ENCODE data around the gene GPR119.
"Not testable (repeated sequence)": the region's sequence is repeated elsewhere in the genome, so short reads cannot be mapped to it uniquely, and the experiment has no call there.

Gene GPR119

DNA sequence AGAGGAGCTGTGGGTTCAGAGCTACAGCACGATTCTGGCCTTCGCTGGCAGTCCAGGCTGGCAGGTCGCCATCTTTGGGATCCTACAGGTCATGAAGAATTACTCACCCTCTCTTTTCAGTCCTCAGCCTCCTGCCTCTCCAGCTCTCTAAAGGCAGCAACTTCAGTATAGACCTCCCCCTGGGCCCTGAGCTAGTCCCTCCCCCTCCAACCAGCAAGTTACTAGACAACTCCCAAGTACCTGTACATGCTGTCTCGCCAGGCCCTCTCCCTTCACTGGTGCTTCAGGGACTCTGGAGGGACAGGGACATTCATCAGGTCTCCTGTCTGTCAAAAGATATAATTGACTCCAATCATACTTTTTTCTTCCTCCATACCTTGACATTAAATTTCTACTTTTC, at the start of gene GPR119:
Gene GPR119, minus strand, starts transcription at position 155 of the 400 bp plus-strand sequence. CDS start 227 bp downstream, outside the sequence.
- DNase-seq (ENCODE audit: low read depth in 1 of 2, low spot score in 1 of 2), result no peak

GRCh38 chrX:130429236-130429635, 43.8 kb upstream of the GPR119 start:
- DNase-seq (ENCODE audit: low read depth in 1 of 2, low spot score in 1 of 2), result not testable (repeated sequence)

DNA sequence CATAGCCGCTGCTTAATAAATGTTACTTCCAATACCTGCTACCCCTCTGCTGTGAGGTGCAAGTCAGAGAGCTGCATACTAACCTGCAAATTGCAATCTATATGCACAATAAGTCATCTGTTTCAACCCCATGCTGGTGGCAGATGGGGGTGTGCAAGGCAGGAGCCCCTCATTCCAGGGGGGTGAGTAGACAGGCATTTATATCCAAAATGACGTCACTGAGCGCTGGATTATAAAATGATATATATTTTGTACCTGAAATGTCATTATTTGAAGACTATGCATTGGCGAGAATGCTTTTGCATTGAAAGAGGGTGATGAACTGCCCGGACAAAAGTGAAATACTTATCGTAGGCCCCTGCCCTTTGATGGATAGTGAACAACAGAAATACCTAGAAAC, 41.1 kb upstream of the GPR119 start:
- no peak for DNase-seq (ENCODE audit: low read depth in 1 of 2, low spot score in 1 of 2)

DNA sequence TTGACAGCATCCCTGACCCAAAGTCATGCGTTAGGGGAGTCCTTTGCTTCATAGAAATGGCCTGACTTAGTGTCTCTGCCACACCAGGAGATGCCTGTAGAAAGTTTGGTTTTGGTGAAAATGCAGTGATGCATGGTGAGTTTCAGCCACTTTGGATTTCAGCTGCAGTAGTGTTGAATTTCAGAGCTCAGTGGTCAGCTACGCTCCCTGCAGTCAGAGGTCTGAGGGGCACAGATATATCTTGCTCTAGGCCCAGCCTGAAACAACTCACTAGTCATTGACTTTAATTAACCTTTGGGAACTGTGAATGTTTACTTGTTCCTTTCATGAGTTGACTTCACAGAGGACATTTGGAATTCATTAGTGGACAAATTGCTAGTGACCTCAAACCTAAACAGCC, 33.8 kb upstream of the GPR119 start:
- DNase-seq (ENCODE audit: low read depth in 1 of 2, low spot score in 1 of 2), result no peak

GRCh38 chrX:130418740-130419139, 33.3 kb upstream of the GPR119 start:
- no peak for DNase-seq (ENCODE audit: low read depth in 1 of 2, low spot score in 1 of 2)

DNA sequence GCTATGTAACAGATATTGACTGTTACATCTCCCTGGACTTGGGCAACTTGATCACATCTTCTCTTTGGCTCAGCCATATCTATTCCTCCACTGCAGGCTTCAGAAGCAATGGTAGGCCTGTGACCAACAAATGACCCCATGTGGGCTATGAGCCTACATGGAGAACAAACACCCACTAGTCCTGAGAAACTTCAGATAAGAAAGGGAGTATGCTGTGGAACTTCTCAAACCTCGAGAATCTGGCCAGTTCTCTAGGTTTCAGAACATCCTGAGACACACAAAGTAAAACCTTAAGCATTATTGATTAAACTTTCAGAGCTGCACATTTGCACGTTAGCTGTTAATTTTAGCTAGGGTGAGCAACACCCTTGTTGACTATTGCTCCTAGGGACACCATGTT, 32.6 kb upstream of the GPR119 start:
- no peak for DNase-seq (ENCODE audit: low read depth in 1 of 2, low spot score in 1 of 2)

DNA sequence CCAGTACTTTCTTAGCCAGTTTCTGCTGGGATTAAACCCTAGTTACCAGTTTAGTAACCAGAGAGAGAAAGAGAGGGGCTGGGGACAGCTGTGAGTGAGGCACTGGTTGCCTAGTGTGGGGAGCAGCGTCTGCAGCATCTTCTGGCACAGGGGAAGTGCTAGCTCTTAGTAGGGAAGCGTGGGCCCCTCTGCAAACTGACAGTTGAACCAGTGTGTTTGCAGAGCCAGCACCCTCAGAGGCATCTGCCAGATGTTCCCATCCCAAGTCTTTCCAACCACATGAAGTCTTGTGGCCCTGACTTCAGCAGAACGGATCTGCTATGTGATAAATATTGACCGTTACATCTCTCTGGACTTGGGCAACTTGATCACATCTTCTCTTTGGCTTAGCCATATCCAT, 31.3 kb upstream of the GPR119 start:
- DNase-seq (ENCODE audit: low read depth in 1 of 2, low spot score in 1 of 2), result no peak

- DNase-seq (ENCODE audit: low read depth in 1 of 2, low spot score in 1 of 2), result no peak
Measured at GRCh38 chrX:130415201-130415600, 29.7 kb upstream of the GPR119 start.

- no peak for DNase-seq (ENCODE audit: low read depth in 1 of 2, low spot score in 1 of 2)
Measured at GRCh38 chrX:130414800-130415199, 29.3 kb upstream of the GPR119 start.

DNA sequence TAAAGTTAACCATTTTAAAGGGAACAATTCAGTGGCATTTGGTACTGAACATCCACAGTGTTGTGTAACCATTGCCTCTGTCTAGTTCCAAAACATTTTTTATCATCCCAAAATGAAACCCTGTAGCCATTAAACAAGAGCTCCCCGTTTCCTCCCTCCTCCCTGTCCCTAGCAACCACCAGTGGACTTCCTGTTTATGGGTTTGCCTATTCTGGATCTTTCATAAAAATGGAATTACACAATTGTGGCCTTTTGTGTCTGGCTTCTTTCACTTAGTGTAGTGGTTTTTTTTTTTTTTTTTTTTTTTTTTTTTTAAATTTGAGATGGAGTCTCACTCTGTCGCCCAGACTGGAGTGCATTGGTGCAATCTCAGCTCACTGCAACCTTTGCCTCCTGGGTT, 27.9 kb upstream of the GPR119 start:
- DNase-seq (ENCODE audit: low read depth in 1 of 2, low spot score in 1 of 2), result no peak

GRCh38 chrX:130402208-130402684, 16.8 kb upstream of the GPR119 start:
- DNase-seq (ENCODE audit: low read depth in 1 of 2, low spot score in 1 of 2), result no peak

DNA sequence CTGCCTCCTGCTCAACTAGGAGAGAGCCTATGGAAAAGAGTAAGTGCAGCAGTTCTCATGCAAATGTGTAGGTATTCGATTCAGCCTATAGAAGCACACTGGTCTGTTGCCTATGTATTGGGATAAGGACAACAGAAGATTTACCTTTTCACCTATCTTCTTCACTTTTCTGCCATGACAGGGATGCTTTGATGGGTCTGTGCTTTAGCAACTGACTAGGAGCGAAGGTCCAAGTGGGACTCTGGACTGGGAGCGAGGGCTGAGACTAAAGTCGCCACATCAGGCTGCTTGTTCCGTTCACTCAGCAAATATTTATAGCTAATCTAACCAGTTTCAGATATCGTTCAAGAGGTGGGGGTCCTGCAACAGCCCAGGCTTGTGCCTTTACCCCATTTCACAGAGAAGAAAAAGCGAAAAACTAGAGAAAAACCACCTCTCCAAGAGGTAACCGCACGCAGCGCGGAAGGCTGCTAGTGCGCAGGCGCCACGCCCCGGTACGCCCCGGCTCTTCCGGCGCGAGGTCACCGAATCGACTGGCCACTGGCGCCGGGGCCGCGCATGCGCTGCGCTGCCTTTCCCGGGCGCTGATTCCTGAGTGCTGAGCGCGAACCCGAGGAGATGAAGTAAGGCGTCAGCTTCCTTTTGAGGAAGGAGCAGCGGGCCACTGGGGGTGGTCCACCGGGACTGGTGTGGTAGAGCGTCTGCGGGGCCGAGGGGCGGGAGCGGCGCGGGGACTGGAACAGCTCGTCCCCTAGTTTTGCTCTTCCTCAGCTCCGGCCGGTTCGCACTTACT, 16.1 kb upstream of the GPR119 start, which contains the start of gene RBMX2:
Gene RBMX2, plus strand, starts transcription at position 573 of the 793 bp plus-strand sequence. Its CDS starts 46 bp downstream, at position 619.
- DNase-seq (ENCODE audit: low read depth in 1 of 2, low spot score in 1 of 2), result peak; percentile 14 to 55

DNA sequence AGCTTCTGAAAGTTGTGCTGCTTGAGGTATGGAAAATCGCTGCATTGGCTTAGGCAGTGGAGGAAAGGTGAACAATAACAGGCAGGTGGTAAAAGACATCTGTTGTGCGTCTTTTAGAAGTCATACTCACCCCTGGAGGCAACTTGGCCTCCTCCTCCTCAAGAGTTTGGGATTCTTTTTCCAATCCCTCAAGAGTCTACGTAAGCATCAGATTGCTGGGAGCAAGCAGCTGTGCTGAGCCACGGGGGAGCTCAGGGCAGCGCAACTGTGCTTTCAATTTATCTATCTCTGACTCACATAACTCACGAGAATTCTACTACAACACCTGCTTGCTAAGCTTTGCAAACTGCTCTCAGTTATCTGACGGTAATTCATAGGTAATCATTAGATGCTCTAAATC, 9.9 kb upstream of the GPR119 start:
- DNase-seq (ENCODE audit: low read depth in 1 of 2, low spot score in 1 of 2), result no peak

DNA sequence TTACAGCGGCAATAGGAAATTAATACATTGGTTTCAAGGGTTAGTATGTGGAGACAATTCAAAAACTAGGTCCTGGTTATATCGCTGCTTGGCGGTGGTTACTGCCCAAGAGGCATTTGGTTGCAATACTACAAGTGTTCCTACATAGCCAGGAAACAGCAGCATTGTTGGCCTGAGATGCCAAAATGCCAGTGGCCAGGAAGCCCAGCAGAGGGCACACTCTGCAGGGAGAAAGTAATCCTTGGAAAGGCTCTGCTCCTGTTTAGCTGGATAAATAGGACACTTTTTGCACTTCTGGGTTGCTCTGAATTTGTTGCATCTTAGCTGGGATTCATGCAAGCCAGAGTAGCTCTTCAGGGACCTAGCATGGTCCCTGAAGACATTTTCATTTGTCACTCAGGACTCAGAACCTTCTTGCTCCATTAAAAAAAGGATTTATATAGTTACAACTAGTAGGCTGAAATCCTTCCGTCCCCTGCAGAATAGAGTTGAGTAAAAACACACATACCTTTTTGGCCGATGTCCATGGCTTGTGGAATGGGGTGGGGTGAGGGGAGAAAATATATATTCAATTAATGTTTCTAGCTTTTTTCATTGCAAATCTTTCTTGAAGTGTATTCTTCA, 8.1 kb upstream of the GPR119 start:
- no peak for DNase-seq (ENCODE audit: low read depth in 1 of 2, low spot score in 1 of 2)

DNA sequence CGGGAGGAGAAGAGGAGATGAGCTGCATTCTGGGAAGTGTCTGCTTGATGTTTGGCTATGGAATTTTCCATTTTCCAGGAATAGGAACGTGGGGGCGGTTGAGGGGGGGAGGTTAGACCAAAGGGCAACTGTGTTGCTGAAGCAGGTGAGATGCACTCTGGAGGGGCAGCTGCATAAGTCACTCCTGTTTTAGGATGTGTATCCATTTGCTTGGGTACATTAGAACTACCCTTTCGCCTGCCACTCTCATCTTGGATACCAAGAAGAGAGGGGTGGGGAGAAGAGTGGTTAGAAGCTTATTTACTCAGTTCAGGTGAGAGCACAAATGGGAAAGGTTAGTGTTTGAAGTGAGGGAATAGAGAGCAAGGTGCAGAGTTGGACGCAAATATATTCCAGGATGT, 934 bp upstream of the GPR119 start:
- DNase-seq (ENCODE audit: low read depth in 1 of 2, low spot score in 1 of 2), result no peak

DNA sequence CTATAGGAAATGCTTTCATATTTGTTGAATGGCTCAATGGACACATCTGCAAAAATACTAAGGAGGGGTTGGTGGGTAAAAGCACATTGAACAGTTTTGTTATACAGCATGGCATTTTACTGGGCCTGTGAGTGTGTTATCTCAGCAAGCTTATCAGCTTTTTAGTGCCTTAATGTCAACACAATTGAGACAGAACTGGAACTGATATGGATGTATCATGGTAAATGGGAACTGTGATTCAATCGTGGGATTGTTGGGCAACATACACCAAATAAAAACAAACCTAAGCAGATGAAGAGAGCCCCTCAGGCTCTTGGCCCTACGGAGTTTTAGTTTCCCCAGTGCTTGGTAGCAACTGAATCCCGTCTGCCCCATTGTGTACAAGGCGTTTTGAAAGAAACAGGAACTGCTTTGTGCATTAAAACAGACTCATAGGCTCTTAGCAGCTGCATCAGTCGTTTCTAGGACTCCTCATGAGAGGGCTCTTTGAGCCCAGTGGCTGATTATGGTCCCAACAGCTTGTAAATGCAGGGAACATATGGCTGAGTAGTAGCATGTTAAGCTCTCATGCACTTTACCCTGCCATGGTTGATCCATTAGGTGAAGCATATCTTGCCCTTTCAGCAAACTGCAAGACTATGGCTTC, 7.3 kb downstream of the GPR119 start:
- DNase-seq (ENCODE audit: low read depth in 1 of 2, low spot score in 1 of 2), result no peak

DNA sequence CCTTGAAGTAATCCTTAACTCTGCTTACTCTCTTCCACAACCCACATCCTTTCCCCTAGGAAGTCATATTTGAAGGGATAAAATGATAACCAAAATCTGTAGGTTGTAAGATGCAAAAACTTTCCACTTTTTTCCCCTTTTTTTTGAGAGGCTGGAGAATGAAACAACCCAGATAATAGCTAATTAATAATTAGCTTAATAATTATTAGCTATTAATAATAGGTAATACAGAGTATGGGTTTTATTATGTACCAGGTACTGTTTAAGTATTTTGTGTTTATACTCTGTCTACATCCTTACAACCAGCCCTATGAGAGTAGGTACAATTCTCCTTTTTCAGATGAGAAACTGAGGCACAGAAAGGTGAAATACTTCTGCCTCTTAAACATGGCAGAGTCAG, 9.4 kb downstream of the GPR119 start:
- no peak for DNase-seq (ENCODE audit: low read depth in 1 of 2, low spot score in 1 of 2)

- not testable (repeated sequence) for DNase-seq (ENCODE audit: low read depth in 1 of 2, low spot score in 1 of 2)
Measured at GRCh38 chrX:130352050-130352449, 33.4 kb downstream of the GPR119 start.

GRCh38 chrX:130351567-130351966, 33.9 kb downstream of the GPR119 start:
- no peak for DNase-seq (ENCODE audit: low read depth in 1 of 2, low spot score in 1 of 2)

DNA sequence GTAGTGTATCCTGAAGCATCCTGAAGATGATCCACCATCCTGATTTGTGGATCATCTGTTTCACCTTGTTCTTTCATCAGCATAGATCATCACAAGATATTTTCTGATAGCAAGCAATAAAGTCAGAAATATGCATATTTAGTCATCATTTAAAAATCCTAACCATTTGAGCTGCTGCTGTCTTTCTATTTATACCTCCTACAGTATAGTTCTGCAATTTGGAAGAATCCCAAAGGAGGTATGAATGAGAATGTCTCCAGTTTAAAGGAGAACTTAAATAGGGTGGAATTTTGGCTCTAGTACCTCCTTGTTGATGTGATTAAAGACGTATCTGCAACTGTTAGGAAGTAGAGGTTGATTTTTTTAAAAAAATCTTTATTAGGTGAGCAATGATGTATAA, 38.2 kb downstream of the GPR119 start:
- DNase-seq (ENCODE audit: low read depth in 1 of 2, low spot score in 1 of 2), result no peak

- DNase-seq (ENCODE audit: low read depth in 1 of 2, low spot score in 1 of 2), result no peak
Measured at GRCh38 chrX:130343411-130343810, 42.1 kb downstream of the GPR119 start.

- DNase-seq (ENCODE audit: low read depth in 1 of 2, low spot score in 1 of 2), result no peak
Measured at GRCh38 chrX:130340271-130340670, 45.2 kb downstream of the GPR119 start.

Measured in activated T-helper 1 cell treated with anti-CD3 and anti-CD28 coated beads, Interleukin-2, amount 50 U/mL, for 16 hours (primary cell).